CD4-positive, alpha-beta T cell (primary cell): ENCODE measurements around the gene GNAQ. TPM values are rescaled to one million over a fixed set of nuclear protein-coding genes. Genes with fewer than 3 reads are reported as not detected.

Source experiments
- ATAC-seq: fragments of 200-7000 bp; cut with Tn5 transposase; one replicate; pipeline ENCODE4 v1.10.0; 2022; ENCODE audit warnings: mild to moderate bottlenecking; ENCODE audit not compliant: poor library complexity
- CTCF ChIA-PET: fragments of 350-600 bp; sonication (Branson Sonifier 250); formaldehyde crosslinking; loops from one replicate; lab custom pipeline; 2021; ENCODE audit warnings: antibody characterized with exemption, inconsistent platforms; lab: Charles Lee
- POLR2A ChIA-PET: fragments of 350-600 bp; sonication (Branson Sonifier 250); formaldehyde crosslinking; loops from one replicate; lab custom pipeline; 2021; ENCODE audit warnings: antibody characterized with exemption, inconsistent platforms; lab: Charles Lee
- DNase-seq, 14 experiments: peaks; one replicate each; pipeline ENCODE4 v3.0.0-alpha.2; 2013 to 2020; ENCODE audit warnings: mixed read lengths in 2 of 14
- H3K27ac ChIP-seq, 2 donors: one replicate each; pipeline versions ENCODE4 v1.5.1 to v1.7.0; 2013; ENCODE audit warnings: low read length in 2 of 2, low read depth in 1 of 2, mild to moderate bottlenecking in 1 of 2
- H3K27me3 ChIP-seq, 2 experiments: 1 replicate in 1 of 2; 2 replicates in 1 of 2; pipeline versions ENCODE4 v1.6.1 to v1.7.0; 2013; ENCODE audit warnings: low read length in 2 of 2, control low read depth in 1 of 2, mild to moderate bottlenecking in 1 of 2, moderate library complexity in 1 of 2; ENCODE audit not compliant: insufficient read depth in 2 of 2, control insufficient read depth in 1 of 2
- H3K36me3 ChIP-seq: one replicate; pipeline ENCODE4 v1.6.1; 2013; ENCODE audit warnings: low read length, control low read depth; ENCODE audit not compliant: insufficient read depth
- H3K4me1 ChIP-seq: one replicate; pipeline ENCODE4 v1.6.1; 2013; ENCODE audit warnings: low read length, control low read depth; ENCODE audit not compliant: insufficient read depth
- H3K4me3 ChIP-seq: one replicate; pipeline ENCODE4 v1.5.1; 2013; ENCODE audit warnings: mild to moderate bottlenecking, low read length, moderate library complexity
- H3K9me3 ChIP-seq, 2 experiments: 1 replicate in 1 of 2; 2 replicates in 1 of 2; pipeline versions ENCODE4 v1.6.1 to v1.7.0; 2013; ENCODE audit warnings: low read length in 2 of 2, mild to moderate bottlenecking in 2 of 2, control low read depth in 1 of 2, moderate library complexity in 1 of 2; ENCODE audit not compliant: control insufficient read depth in 1 of 2, insufficient read depth in 1 of 2
- H3K27ac Mint-ChIP-seq: one replicate; pipeline ENCODE4 v1.8.0; 2020; ENCODE audit warnings: mixed read lengths
- H3K27me3 Mint-ChIP-seq: one replicate; pipeline ENCODE4 v1.8.0; 2021; ENCODE audit warnings: mixed read lengths
- H3K36me3 Mint-ChIP-seq: one replicate; pipeline ENCODE4 v1.8.0; 2021; ENCODE audit warnings: low read depth, mixed read lengths
- H3K4me1 Mint-ChIP-seq: one replicate; pipeline ENCODE4 v1.8.0; 2021; ENCODE audit warnings: low read depth, mixed read lengths
- H3K4me3 Mint-ChIP-seq: one replicate; pipeline ENCODE4 v1.8.0; 2020; ENCODE audit warnings: mild to moderate bottlenecking, mixed read lengths
- H3K9me3 Mint-ChIP-seq: one replicate; pipeline ENCODE4 v1.8.0; 2020; ENCODE audit warnings: mixed read lengths
- intact Hi-C, 2 experiments: fragments of 100-400 bp; cut with DNase I in 1 of 2; cut with micrococcal nuclease in 1 of 2; formaldehyde crosslinking; loops; one replicate each; pipeline versions ENCODE4 v1.15.1 to v1.9.0; 2023 to 2025; cut with DNase I, micrococcal nuclease
- total RNA-seq, 174 experiments: library from RNA in 2 of 174; stranded (reverse) in 2 of 174; gene quantifications; one replicate each; pipeline ENCODE4 v1.2.3 and lab custom pipeline; 2021 to 2026
- TF ChIP-seq, protein P1 (sequence below): fragments of 200-600 bp; IDR thresholded peaks from one replicate; pipeline ENCODE4 v1.8.0; 2022; ENCODE audit warnings: antibody characterized with exemption, mild to moderate bottlenecking

Gene GNAQ
- total RNA-seq, 2 experiments from 2014 or later: 55.5 to 55.9 TPM

DNA sequence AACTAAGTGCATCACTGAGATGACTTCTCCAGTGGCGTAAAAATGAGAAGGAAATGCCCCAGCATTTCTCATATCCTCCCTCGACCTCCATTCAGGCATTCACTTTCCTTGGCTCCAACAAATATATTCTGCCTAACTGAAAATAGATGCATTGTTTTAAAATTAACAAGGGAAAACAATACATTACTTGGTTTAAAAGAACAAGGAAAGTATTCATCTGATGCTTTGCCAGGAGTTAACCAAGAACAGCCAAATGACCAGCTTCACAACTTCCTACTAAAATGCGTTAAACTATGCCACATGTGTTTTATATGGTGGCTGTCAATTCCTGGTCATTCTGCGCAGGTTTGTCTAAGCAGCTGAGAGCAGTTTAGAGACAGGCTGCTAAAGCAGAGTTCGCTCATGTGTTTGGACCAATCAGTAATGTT is 121.4 kb downstream of the GNAQ start:
- Histone ChIP-seq H3K27ac (no peak overlapping the region), H3K9me3 (no peaks in the 10 kb centered on the region), H3K4me1 (peaks cover 11% of the 10 kb centered on the region), H3K4me3 (no peak overlapping the region), H3K36me3 (no peaks in the 10 kb centered on the region), H3K27me3 (no peaks in the 10 kb centered on the region)
- ChIA-PET POLR2A (interaction anchor here (1.5 kb wide), 1 partner anchor 211 kb away, joined by 3 read pairs; no protein-coding TSS in a partner anchor), CTCF (no interaction called here)
- H3K4me1 Mint-ChIP-seq: peaks cover 54% of the 10 kb centered on the region
- H3K9me3 Mint-ChIP-seq: peaks cover 2% of the 10 kb centered on the region
- peak overlapping the region; percentile 5 for H3K4me3 Mint-ChIP-seq
- TF ChIP-seq, protein P1, sequence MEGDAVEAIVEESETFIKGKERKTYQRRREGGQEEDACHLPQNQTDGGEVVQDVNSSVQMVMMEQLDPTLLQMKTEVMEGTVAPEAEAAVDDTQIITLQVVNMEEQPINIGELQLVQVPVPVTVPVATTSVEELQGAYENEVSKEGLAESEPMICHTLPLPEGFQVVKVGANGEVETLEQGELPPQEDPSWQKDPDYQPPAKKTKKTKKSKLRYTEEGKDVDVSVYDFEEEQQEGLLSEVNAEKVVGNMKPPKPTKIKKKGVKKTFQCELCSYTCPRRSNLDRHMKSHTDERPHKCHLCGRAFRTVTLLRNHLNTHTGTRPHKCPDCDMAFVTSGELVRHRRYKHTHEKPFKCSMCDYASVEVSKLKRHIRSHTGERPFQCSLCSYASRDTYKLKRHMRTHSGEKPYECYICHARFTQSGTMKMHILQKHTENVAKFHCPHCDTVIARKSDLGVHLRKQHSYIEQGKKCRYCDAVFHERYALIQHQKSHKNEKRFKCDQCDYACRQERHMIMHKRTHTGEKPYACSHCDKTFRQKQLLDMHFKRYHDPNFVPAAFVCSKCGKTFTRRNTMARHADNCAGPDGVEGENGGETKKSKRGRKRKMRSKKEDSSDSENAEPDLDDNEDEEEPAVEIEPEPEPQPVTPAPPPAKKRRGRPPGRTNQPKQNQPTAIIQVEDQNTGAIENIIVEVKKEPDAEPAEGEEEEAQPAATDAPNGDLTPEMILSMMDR: no peak
- DNase-seq (no peak), ATAC-seq (no peak)
- H3K27me3 Mint-ChIP-seq: no peaks in the 10 kb centered on the region
- intact Hi-C loops: no loop called here
- H3K36me3 Mint-ChIP-seq: peaks cover 23% of the 10 kb centered on the region
- peak overlapping the region; percentile 86 for H3K27ac Mint-ChIP-seq

DNA sequence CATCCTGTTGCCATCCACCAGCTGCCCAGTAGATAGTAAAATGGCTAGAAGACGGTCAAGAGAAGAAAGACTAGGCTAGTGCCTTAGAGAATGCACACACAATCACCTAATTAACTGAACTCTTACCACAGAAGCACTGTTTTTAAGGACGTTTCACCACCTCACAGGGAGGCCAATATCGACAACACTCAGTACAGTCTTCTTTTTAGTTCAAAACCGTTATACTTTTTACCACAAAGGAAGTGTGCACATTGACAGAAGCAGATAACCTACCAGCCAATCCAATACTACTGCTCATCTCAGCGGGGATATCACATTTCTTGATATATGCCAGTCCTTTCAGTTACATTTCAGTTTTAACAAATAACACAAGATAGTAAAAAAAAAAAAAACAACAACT is 122.3 kb downstream of the GNAQ start:
- H3K4me3 ChIP-seq: no peak overlapping the region
- peak overlapping the region; percentile 86 for H3K27ac Mint-ChIP-seq
- ChIA-PET POLR2A (interaction anchor here (0.6 to 1.5 kb wide), 2 partner anchors 14 to 212 kb away, joined by 3 to 5 read pairs; no protein-coding TSS in a partner anchor), CTCF (no interaction called here)
- H3K27ac ChIP-seq: peak overlapping the region; percentile 27 to 36
- ATAC-seq (peak; percentile 99), DNase-seq (peak in 5 of 14 experiments; percentile 6 to 68 (median 50))
- TF ChIP-seq, protein P1: no peak
- peak overlapping the region; percentile 73 for H3K4me3 Mint-ChIP-seq
- no peaks in the 10 kb centered on the region for H3K36me3 ChIP-seq
- peaks cover 23% of the 10 kb centered on the region for H3K36me3 Mint-ChIP-seq
- no peaks in the 10 kb centered on the region for H3K9me3 ChIP-seq
- H3K4me1 ChIP-seq: peaks cover 11% of the 10 kb centered on the region
- H3K9me3 Mint-ChIP-seq: peaks cover 2% of the 10 kb centered on the region
- no peaks in the 10 kb centered on the region for H3K27me3 Mint-ChIP-seq
- intact Hi-C loops: loop anchor here in 1 of 2 experiments (5.0 to 10.0 kb wide), 2 partner anchors 65 to 123 kb away; partner anchors contain the start of gene GNAQ
- no peaks in the 10 kb centered on the region for H3K27me3 ChIP-seq
- H3K4me1 Mint-ChIP-seq: peaks cover 54% of the 10 kb centered on the region

DNA sequence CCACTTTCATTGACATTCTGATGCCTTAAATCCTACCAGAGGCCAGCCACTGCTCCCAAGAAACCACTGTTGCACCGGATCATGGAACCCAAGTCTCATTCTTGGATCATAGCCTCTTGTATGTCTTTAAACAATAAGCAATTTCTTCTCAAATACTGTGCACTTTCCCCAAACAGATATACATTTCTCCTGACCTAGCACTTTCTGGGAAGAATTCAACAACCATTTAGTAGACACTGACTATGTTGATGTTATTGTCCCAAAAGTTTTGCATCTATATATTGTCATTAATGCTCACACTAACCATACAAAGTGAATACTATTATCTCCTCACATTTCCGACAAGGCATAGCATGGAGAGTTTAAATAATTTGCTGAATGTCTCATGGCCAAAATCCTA is 123.3 kb downstream of the GNAQ start:
- H3K9me3 Mint-ChIP-seq: peaks cover 2% of the 10 kb centered on the region

More for the DNA sequence above, 123.3 kb downstream of the GNAQ start:
- H3K27ac Mint-ChIP-seq: peak overlapping the region; percentile 86
- no peak for ATAC-seq
- Histone ChIP-seq H3K27ac (no peak overlapping the region), H3K4me1 (peaks cover 11% of the 10 kb centered on the region), H3K9me3 (no peaks in the 10 kb centered on the region), H3K36me3 (peaks cover 4% of the 10 kb centered on the region), H3K4me3 (no peak overlapping the region), H3K27me3 (no peaks in the 10 kb centered on the region)
- H3K27me3 Mint-ChIP-seq: no peaks in the 10 kb centered on the region
- POLR2A ChIA-PET: no interaction called here
- peaks cover 19% of the 10 kb centered on the region for H3K36me3 Mint-ChIP-seq
- TF ChIP-seq, protein P1: no peak
- CTCF ChIA-PET: no interaction called here
- no peak for DNase-seq
- peaks cover 58% of the 10 kb centered on the region for H3K4me1 Mint-ChIP-seq
- intact Hi-C loops: loop anchor here in 1 of 2 experiments (5.0 to 10.0 kb wide), 2 partner anchors 67 to 124 kb away; partner anchors contain the start of gene GNAQ
- H3K4me3 Mint-ChIP-seq: no peak overlapping the region
